ENCODE measurements around the gene MAS1L. TPM values are rescaled to one million over a fixed set of nuclear protein-coding genes. Genes with fewer than 3 reads are reported as not detected.

MAS1L gene
- total RNA-seq, 1 experiment from 2014 or later, result not detected

- ChIA-PET CTCF (no interaction called here), POLR2A (no interaction called here)
- Mint-ChIP-seq H3K36me3 (ENCODE audit: insufficient read depth, unreplicated experiment) (no peaks in the 10 kb centered on the region), H3K9me3 (ENCODE audit: unreplicated experiment) (no peaks in the 10 kb centered on the region), H3K4me3 (ENCODE audit: unreplicated experiment) (no peak overlapping the region), H3K4me1 (ENCODE audit: insufficient read depth, unreplicated experiment) (peaks cover 4% of the 10 kb centered on the region), H3K27ac (ENCODE audit: low read depth, unreplicated experiment) (no peak overlapping the region), H3K27me3 (ENCODE audit: insufficient read depth, unreplicated experiment) (peaks cover 13% of the 10 kb centered on the region)
- DNase-seq (ENCODE audit: unreplicated experiment), result no peak
- no TSS peak for BruUV-seq (replicated peaks)
- TF ChIP-seq, protein P1, sequence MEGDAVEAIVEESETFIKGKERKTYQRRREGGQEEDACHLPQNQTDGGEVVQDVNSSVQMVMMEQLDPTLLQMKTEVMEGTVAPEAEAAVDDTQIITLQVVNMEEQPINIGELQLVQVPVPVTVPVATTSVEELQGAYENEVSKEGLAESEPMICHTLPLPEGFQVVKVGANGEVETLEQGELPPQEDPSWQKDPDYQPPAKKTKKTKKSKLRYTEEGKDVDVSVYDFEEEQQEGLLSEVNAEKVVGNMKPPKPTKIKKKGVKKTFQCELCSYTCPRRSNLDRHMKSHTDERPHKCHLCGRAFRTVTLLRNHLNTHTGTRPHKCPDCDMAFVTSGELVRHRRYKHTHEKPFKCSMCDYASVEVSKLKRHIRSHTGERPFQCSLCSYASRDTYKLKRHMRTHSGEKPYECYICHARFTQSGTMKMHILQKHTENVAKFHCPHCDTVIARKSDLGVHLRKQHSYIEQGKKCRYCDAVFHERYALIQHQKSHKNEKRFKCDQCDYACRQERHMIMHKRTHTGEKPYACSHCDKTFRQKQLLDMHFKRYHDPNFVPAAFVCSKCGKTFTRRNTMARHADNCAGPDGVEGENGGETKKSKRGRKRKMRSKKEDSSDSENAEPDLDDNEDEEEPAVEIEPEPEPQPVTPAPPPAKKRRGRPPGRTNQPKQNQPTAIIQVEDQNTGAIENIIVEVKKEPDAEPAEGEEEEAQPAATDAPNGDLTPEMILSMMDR (IDR thresholded peaks at IDR 0.05; ENCODE audit: unreplicated experiment), result no peak
- intact Hi-C loops (cut with micrococcal nuclease), result no loop called here
These were observed 4.6 kb downstream of the MAS1L start for GRCh38 chr6:29483186-29483585.

- H3K4me3 Mint-ChIP-seq (ENCODE audit: unreplicated experiment), result no peak overlapping the region
- DNase-seq (ENCODE audit: unreplicated experiment), result no peak
- no peaks in the 10 kb centered on the region for H3K27me3 Mint-ChIP-seq (ENCODE audit: insufficient read depth, unreplicated experiment)
- H3K4me1 Mint-ChIP-seq (ENCODE audit: insufficient read depth, unreplicated experiment), result no peaks in the 10 kb centered on the region
- ChIA-PET POLR2A (no interaction called here), CTCF (interaction anchor here (1.0 kb wide), 1 partner anchor 108 kb away, joined by 3 read pairs; no protein-coding TSS in a partner anchor)
- H3K36me3 Mint-ChIP-seq (ENCODE audit: insufficient read depth, unreplicated experiment), result no peaks in the 10 kb centered on the region
- intact Hi-C loops (cut with micrococcal nuclease), result no loop called here
- no peaks in the 10 kb centered on the region for H3K9me3 Mint-ChIP-seq (ENCODE audit: unreplicated experiment)
- no peak overlapping the region for H3K27ac Mint-ChIP-seq (ENCODE audit: low read depth, unreplicated experiment)
- BruUV-seq (replicated peaks), result no TSS peak
- TF ChIP-seq, protein P1 (IDR thresholded peaks at IDR 0.05; ENCODE audit: unreplicated experiment), result no peak
These were observed 8.2 kb downstream of the MAS1L start for GRCh38 chr6:29479560-29479959.

DNA sequence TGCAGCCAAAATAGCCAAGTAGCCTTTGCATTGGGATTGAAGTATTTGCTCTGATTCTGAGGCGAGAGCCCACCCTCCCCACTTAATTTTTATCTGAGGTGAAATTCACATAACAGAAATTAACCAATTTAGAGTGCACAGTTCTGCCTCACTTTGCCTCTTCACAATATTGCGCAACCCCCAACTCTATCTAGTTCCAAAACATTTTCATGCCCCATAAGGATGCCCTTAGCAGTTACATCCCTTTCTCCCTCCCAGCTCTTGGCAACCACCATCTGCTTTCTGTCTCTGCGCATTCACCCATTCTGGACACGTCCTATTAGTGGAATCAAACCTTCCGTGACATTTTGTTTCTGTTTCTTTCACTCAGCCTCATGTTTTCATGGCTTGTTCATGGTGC, 9.0 kb downstream of the MAS1L start:
- H3K4me3 Mint-ChIP-seq (ENCODE audit: unreplicated experiment), result no peak overlapping the region
- BruUV-seq (replicated peaks), result no TSS peak

GRCh38 chr6:29477923-29478450, 9.8 kb downstream of the MAS1L start:
- intact Hi-C loops (cut with micrococcal nuclease), result no loop called here
- peaks cover 6% of the 10 kb centered on the region for H3K36me3 Mint-ChIP-seq (ENCODE audit: insufficient read depth, unreplicated experiment)
- H3K4me3 Mint-ChIP-seq (ENCODE audit: unreplicated experiment), result no peak overlapping the region
- no peaks in the 10 kb centered on the region for H3K9me3 Mint-ChIP-seq (ENCODE audit: unreplicated experiment)
- POLR2A ChIA-PET, result no interaction called here
- no peak overlapping the region for H3K27ac Mint-ChIP-seq (ENCODE audit: low read depth, unreplicated experiment)
- CTCF ChIA-PET, result no interaction called here
- peaks cover 6% of the 10 kb centered on the region for H3K27me3 Mint-ChIP-seq (ENCODE audit: insufficient read depth, unreplicated experiment)
- no TSS peak for BruUV-seq (replicated peaks)
- no peak for DNase-seq (ENCODE audit: unreplicated experiment)
- H3K4me1 Mint-ChIP-seq (ENCODE audit: insufficient read depth, unreplicated experiment), result no peaks in the 10 kb centered on the region
- TF ChIP-seq, protein P1 (IDR thresholded peaks at IDR 0.05; ENCODE audit: unreplicated experiment), result no peak

More for the DNA sequence above, 9.0 kb downstream of the MAS1L start:
- H3K4me1 Mint-ChIP-seq (ENCODE audit: insufficient read depth, unreplicated experiment), result no peaks in the 10 kb centered on the region
- ChIA-PET CTCF (interaction anchor here (1.0 kb wide), 1 partner anchor 108 kb away, joined by 3 read pairs; no protein-coding TSS in a partner anchor), POLR2A (no interaction called here)
- H3K9me3 Mint-ChIP-seq (ENCODE audit: unreplicated experiment), result no peaks in the 10 kb centered on the region
- intact Hi-C loops (cut with micrococcal nuclease), result no loop called here
- no peak for DNase-seq (ENCODE audit: unreplicated experiment)
- no peaks in the 10 kb centered on the region for H3K27me3 Mint-ChIP-seq (ENCODE audit: insufficient read depth, unreplicated experiment)
- no peaks in the 10 kb centered on the region for H3K36me3 Mint-ChIP-seq (ENCODE audit: insufficient read depth, unreplicated experiment)
- TF ChIP-seq, protein P1 (IDR thresholded peaks at IDR 0.05; ENCODE audit: unreplicated experiment), result no peak
- no peak overlapping the region for H3K27ac Mint-ChIP-seq (ENCODE audit: low read depth, unreplicated experiment)

All from MCF 10A (cell line).